Osteoblast (primary cell): ENCODE measurements around the gene INSYN2A. TPM values are rescaled to one million over a fixed set of nuclear protein-coding genes. Genes with fewer than 3 reads are reported as not detected.

Experiments used
- DNase-seq: peaks from one replicate; pipeline ENCODE4 v3.0.0; 2011; ENCODE audit warnings: low spot score, mixed read lengths; ENCODE audit not compliant: insufficient read length; ENCODE audit errors: missing footprints
- H2AFZ ChIP-seq: 2 replicates; pipeline ENCODE4 v1.6.0; 2011; ENCODE audit warnings: mild to moderate bottlenecking, low read length
- H3K27ac ChIP-seq: 2 replicates; pipeline ENCODE4 v1.5.1; 2011; ENCODE audit warnings: mild to moderate bottlenecking, low read depth, low read length, moderate library complexity
- H3K27me3 ChIP-seq: 2 replicates; pipeline ENCODE4 v1.6.0; 2012; ENCODE audit warnings: mild to moderate bottlenecking, control low read depth, inconsistent platforms, low read length, moderate library complexity; ENCODE audit not compliant: insufficient read depth
- H3K36me3 ChIP-seq: 2 replicates; pipeline ENCODE4 v1.5.1; 2011; ENCODE audit warnings: mild to moderate bottlenecking, low read length, control low read depth, moderate library complexity; ENCODE audit not compliant: insufficient read depth
- H3K4me1 ChIP-seq: 2 replicates; pipeline ENCODE4 v1.5.1; 2011; ENCODE audit warnings: mild to moderate bottlenecking, low read length, control low read depth, moderate library complexity; ENCODE audit not compliant: insufficient read depth
- H3K4me2 ChIP-seq: 2 replicates; pipeline ENCODE4 v1.6.0; 2011; ENCODE audit warnings: mild to moderate bottlenecking, low read length; ENCODE audit not compliant: insufficient read depth
- H3K4me3 ChIP-seq: fragments of 200-600 bp; sonication (generic); 3 replicates; pipeline ENCODE4 v1.5.1; 2012; ENCODE audit warnings: mild to moderate bottlenecking, low read length, inconsistent platforms; ENCODE audit not compliant: insufficient read depth
- H3K79me2 ChIP-seq: 2 replicates; pipeline ENCODE4 v1.6.0; 2012; ENCODE audit warnings: mild to moderate bottlenecking, low read length, control low read depth, inconsistent platforms; ENCODE audit not compliant: insufficient read depth
- H3K9me3 ChIP-seq: 2 replicates; pipeline ENCODE4 v1.5.1; 2011; ENCODE audit warnings: low read depth, low read length, control low read depth
- H4K20me1 ChIP-seq: 2 replicates; pipeline ENCODE4 v1.6.0; 2012; ENCODE audit warnings: mild to moderate bottlenecking, low read length, control low read depth; ENCODE audit not compliant: insufficient read depth
- total RNA-seq: library from RNA; depleted of rRNA; stranded (reverse); fragments of >200 nt; gene quantifications from 2 replicates; pipeline ENCODE4 v1.2.3, GENCODE V29; 2012
- TF ChIP-seq, protein P1 (sequence below): IDR thresholded peaks from 2 replicates; pipeline ENCODE4 v1.5.1; 2011; ENCODE audit warnings: mild to moderate bottlenecking, low read depth, low read length, moderate library complexity; ENCODE audit errors: extremely low read depth

INSYN2A gene
- total RNA-seq, 1 donor, result 0.36 TPM

DNA sequence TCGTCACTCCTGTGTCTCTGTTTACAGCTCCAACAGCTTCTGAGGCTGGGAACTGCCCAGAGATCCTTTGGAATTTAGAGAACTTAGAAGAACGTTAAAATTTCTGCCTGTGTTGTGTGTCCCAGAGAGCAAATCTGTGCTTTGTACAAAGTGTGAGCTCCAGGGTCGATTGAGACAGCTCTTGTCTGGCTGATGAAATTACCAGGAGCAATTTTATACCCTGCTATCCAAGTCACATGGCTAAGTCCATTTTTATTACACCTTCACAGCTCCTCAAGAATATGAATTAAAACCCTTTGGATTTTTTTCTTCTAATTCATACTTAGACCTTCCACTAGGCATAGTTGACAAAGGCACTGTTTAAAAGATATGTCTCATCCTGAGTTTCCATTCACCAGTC lies 46.5 kb upstream of the INSYN2A start:
- DNase-seq, result no peak
- TF ChIP-seq, protein P1, sequence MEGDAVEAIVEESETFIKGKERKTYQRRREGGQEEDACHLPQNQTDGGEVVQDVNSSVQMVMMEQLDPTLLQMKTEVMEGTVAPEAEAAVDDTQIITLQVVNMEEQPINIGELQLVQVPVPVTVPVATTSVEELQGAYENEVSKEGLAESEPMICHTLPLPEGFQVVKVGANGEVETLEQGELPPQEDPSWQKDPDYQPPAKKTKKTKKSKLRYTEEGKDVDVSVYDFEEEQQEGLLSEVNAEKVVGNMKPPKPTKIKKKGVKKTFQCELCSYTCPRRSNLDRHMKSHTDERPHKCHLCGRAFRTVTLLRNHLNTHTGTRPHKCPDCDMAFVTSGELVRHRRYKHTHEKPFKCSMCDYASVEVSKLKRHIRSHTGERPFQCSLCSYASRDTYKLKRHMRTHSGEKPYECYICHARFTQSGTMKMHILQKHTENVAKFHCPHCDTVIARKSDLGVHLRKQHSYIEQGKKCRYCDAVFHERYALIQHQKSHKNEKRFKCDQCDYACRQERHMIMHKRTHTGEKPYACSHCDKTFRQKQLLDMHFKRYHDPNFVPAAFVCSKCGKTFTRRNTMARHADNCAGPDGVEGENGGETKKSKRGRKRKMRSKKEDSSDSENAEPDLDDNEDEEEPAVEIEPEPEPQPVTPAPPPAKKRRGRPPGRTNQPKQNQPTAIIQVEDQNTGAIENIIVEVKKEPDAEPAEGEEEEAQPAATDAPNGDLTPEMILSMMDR, result no peak
- H4K20me1 ChIP-seq, result peaks cover 8% of the 10 kb centered on the region
- H3K27me3 ChIP-seq, result no peaks in the 10 kb centered on the region
- no peaks in the 10 kb centered on the region for H3K4me1 ChIP-seq
- H3K79me2 ChIP-seq, result no peaks in the 10 kb centered on the region
- H2AFZ ChIP-seq, result no peak overlapping the region
- no peaks in the 10 kb centered on the region for H3K36me3 ChIP-seq
- H3K9me3 ChIP-seq, result no peaks in the 10 kb centered on the region
- H3K4me3 ChIP-seq, result no peak overlapping the region
- no peak overlapping the region for H3K27ac ChIP-seq
- H3K4me2 ChIP-seq, result no peak overlapping the region

DNA sequence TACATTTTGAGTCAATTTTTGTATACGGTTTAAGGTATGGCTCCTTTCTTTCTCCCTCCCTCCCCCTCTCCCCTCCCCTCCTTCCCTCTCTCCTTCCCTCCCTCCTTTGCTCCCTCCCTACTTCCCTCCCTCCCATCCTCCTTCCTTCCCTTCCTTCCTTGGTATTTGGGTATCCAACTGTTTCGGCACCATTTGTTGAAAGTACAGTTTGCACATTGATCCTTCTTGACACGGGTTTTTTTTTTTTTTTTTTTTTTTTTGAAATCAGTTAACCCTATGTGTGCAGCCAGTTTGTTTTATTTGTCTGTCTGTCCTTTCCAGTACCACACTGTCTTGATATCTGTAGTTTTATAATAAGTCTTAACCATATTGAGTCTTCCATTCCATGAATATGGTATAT lies 39.9 kb upstream of the INSYN2A start:
- TF ChIP-seq, protein P1, result no peak
- H3K4me3 ChIP-seq, result no peak overlapping the region
- H3K9me3 ChIP-seq, result no peaks in the 10 kb centered on the region
- H3K79me2 ChIP-seq, result no peaks in the 10 kb centered on the region
- H4K20me1 ChIP-seq, result peaks cover 4% of the 10 kb centered on the region
- no peaks in the 10 kb centered on the region for H3K36me3 ChIP-seq
- DNase-seq, result no peak
- H2AFZ ChIP-seq, result no peak overlapping the region
- H3K4me1 ChIP-seq, result no peaks in the 10 kb centered on the region
- H3K27me3 ChIP-seq, result no peaks in the 10 kb centered on the region
- H3K27ac ChIP-seq, result no peak overlapping the region
- H3K4me2 ChIP-seq, result no peak overlapping the region

DNA sequence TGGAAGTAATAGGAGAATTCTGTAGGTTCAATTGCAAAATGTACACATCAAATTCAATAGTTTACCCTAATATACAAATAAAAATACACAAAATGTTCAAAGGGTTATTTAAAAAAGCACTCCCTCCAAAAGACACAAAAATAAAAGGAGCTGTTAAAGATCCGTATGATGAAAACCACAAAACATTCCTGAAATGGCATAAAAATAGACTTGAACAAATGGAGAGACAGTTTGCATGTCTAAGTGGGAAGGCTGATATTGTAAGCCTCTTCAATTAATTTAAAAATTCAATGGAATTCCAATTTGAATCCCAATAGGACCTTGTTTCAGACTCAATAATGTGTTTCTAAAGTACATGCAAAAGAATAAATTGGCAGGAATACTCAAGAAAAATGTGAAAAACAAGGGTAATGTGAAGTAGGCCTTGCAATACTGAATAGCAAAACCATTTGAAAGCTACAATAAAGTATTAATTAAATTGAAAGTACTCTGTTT lies 38.0 kb upstream of the INSYN2A start:
- no peak overlapping the region for H3K4me3 ChIP-seq
- no peaks in the 10 kb centered on the region for H3K9me3 ChIP-seq
- H3K79me2 ChIP-seq, result no peaks in the 10 kb centered on the region
- no peak overlapping the region for H3K27ac ChIP-seq
- no peaks in the 10 kb centered on the region for H3K27me3 ChIP-seq
- H3K36me3 ChIP-seq, result no peaks in the 10 kb centered on the region
- no peak for DNase-seq
- peaks cover 4% of the 10 kb centered on the region for H4K20me1 ChIP-seq
- no peak overlapping the region for H3K4me2 ChIP-seq
- TF ChIP-seq, protein P1, result no peak
- H3K4me1 ChIP-seq, result no peaks in the 10 kb centered on the region
- no peak overlapping the region for H2AFZ ChIP-seq

DNA sequence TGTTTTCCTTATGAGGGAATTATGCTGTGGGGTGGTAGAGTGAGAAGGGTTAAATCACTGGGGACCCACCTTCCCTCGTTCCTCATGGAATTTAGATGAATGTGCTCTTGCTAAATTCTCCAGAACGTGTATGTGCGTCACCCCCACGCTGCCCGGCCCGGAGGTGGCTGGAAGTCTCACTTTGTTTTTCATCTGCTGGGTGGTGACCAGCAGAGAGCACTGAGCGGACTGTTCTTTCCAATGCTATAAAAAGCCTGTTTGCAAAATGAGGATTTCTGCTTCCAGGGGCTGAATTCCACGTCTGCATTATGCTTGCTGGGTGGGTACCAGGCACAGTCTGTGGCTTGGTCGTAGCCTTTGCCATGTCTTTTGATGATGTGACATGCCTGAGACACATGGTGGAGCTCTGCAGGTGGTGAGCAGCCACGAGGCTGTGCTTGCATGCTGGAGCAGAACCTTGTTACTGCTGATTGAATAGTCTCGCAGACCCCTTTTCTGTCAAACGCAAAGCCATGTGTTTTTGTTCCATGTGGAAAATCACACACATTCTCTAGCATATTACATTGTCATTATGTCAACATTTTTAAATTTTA lies 31.9 kb upstream of the INSYN2A start:
- Histone ChIP-seq H3K4me3 (no peak overlapping the region), H3K4me2 (no peak overlapping the region), H3K9me3 (no peaks in the 10 kb centered on the region), H4K20me1 (peaks cover 8% of the 10 kb centered on the region), H2AFZ (no peak overlapping the region), H3K79me2 (no peaks in the 10 kb centered on the region), H3K36me3 (no peaks in the 10 kb centered on the region), H3K4me1 (peaks cover 4% of the 10 kb centered on the region), H3K27me3 (no peaks in the 10 kb centered on the region), H3K27ac (no peak overlapping the region)
- no peak for DNase-seq
- TF ChIP-seq, protein P1, result no peak
